HK-2 (cell line): ENCODE measurements around the gene PRRG1.
"Not testable (repeated sequence)": the region's sequence is repeated elsewhere in the genome, so short reads cannot be mapped to it uniquely, and the experiment has no call there.

ENCODE experiments used
- DNase-seq: peaks from one replicate; pipeline ENCODE4 v3.0.0-alpha.2; 2018; ENCODE audit not compliant: unreplicated experiment

PRRG1 gene

DNA sequence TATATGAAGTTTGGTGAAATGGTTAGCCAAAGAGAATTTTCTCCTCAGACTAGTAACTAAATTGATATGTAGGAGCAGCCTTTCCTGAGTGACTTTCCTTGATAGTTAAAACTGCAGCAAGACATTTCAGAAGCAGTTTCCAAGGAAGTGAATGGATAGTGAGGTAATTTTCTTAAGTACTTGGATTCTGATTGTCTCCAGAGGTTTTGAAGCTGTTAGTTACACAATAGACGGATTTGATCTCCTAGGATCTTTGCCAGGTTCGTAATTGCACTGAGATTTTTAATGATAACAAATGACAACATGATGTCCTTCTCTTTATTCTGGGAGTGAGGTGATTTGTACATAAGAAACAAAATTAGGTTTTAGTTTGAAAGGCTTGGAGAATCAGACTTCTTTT, 29.2 kb downstream of the PRRG1 start:
- DNase-seq: no peak

DNA sequence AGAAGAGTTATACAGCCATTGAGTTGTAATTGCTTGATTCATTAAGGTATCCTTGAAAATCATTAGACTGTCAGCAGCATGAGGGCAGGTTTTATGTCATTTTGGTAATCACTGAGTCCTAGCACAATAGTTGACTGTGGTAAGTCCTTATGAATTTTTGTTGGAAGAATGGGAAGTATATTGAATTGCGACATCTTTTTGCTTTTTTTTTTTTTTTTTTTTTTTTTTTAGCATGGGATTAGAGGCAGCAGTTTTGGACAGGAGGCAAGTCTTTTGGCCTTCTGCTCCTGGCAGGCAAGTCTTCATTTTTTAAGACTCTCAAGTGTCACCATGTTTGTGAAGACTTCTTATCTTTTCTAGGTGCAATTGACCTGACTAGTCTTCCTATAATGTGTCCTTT, 29.7 kb downstream of the PRRG1 start:
- no peak for DNase-seq

DNA sequence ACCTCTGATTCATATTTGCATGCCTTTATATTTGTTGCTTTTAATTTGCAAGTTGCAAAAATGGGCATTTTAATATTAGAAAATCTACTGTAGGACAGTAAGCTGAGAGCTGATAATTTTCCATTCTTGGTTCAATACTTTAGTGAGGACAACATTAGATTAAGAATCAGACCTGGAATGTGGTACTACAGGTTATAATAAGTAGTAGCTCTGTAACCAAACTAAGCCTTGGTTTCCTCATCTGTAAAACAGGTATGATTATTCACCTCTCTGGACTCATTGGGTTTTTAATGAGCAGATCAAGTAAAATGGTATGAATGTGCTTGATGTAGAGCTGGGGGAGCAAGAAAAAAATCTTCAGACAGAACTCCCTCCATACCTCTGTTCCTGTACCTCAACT, 31.1 kb downstream of the PRRG1 start:
- DNase-seq: no peak

DNA sequence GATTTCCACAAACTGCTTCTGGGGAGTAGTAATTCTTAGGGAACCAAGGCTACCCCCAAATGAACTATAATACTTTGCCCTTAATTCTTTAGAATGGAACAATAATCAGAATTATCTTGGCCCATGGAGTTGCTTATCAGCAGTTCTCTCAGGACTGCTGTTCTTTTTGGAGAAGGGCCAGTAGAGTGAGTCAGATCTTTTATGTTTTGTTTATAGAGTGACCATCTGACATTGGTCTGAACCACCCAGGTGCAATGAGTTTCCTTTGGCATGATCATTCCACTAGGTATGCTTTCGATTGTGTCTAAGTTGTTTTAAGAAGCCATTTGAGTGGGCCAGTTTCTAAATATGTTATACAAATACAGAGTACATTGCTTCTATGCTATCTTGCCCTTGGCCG, 31.8 kb downstream of the PRRG1 start:
- DNase-seq: no peak

DNA sequence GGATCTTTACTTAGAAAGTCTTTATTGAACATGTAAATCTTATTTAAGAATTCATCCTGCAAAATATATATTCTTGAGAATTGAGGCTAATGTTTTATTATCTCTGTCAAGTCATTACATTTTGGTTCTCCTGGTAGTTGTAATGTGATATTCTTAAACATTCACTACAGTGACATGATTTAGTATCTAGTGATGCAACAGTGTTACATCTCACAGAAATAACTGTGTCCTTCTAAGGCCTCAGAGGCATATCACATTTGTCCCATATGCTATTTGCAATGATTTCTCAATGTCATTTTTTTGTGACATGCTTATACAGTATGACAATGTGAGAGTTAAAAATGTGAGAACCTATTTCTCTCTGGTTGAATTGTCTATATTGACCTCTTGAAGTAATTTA, 34.1 kb downstream of the PRRG1 start:
- DNase-seq: no peak

DNA sequence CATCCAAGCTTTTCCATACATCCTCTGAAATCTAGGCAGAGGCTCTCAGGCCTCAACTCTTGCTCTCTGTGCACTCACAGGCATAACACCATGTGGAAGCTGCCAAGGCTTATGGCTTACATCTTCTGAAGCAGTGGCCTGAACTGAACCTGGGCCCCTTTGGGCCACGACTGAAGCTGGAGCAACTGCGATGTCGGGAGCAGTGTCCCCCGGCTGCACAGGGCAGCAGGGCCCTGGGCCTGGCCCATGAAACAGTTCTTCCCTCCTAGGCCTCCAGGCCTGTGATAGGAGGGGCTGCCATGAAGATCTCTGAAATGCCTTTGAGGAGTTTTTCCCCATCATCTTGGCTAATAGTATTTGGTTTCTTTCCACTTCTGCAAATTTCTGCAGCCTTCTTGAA, 39.2 kb downstream of the PRRG1 start:
- DNase-seq: no peak

DNA sequence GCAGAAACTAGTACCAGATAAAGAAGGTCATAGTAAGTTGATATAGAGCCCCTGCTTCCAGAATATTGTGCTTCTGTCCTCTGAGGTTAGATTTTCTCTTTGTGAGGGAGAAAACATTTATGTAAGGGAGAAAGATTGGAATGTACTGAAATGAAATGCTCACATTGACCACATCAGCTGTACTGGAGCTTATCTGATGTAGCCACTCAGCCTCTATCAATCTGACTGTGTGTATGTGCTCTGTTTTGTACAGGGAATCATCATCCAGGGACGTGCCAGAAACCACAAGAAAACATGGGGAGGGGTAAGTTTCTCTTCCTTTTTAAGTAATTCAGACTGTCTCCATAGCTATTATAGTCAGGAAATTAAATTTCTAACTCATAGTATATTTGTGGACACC, 56.8 kb downstream of the PRRG1 start:
- DNase-seq: no peak

DNA sequence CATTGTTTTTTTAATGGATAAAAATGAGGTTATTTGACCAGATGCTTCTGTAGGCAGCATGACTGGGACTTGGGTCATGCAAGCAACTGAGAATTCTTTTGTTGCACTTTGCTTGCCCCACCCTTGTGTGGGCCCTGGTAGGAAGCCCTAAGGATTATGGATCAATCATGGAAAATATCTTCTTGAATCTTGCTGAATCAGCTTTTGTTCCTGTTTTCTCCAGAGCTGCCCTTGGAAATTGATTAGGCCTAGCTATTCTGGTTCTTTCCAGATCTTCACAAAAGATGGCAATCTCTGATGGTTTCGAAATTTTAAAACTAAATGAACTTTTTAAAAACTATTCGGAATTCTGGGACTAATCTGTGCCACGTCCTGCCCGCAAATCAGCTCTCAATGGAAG, 58.6 kb downstream of the PRRG1 start:
- DNase-seq: no peak

DNA sequence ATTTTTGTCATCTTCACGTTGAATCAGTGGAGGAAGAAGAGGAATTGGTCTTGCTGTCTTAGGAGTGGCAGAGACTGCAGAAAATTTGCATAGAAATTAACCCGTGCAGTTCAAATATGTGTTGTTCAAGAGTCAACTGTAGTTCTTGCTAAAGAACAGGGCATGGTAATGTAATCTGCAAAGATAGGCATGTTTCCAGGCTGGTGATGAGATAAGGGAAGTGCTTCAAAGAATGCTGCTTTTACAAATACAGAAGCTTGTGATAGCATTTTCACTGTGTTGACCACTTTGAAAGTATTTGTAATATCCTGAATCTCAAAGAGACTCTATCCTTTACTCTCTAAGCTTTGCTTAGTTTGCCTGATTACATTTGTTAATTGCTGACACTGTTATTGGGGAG, 60.1 kb downstream of the PRRG1 start:
- DNase-seq: no peak

DNA sequence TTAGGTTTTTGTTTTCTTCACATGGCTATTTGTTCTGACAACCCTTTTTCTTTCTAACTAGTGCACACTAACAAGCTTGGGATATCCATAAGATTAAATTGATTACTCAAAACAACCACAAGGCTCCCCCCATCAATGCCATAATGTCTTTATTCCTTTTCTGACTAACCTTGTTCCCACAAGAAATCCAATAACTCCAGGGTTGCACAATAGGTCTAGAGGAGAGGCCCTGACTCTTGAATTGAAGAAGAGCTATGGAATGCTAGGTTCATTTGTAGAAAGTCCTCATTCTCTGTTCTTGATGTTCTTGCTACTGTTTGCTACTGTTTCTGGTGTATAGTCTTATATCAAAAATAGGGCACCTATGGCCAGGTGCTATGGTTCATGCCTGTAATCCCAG, 71.0 kb downstream of the PRRG1 start:
- DNase-seq: no peak

DNA sequence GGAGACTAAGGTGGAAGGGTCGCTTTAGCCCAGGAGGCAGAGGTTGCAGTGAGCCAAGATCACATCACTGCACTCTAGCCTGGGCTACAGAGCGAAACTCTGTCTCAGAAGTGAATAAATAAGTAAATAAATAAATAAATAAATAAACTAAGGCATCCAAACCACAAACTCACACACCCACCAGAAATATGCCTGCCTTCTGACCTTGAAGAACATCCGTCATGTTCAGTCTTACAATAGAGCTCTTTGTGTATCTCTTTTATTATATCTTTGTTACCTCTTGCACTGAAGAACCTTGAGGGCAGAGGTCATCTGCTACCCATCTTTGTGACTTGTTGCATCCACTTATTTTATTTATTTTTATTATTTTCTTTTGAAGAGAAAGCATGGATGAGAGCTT, 71.6 kb downstream of the PRRG1 start:
- DNase-seq: no peak

DNA sequence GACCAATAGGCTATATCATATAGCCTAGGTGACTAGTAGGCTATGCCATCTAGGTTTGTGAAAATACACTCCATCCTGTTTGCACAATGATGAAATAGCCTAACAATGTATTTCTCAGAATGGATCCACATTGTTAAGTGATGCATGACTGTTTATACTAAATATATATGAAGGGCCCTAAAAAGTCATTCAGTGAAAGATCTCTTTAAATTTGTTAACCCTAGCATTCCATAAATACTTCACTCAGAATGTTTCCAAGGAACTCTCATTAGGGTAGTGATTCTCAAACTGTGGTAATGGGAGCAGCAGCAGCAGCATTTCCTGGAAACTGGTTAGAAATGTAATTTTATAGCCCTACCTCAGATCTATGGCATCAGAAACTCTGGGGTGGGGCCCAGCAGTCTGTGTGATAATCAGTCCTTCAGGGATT, 74.9 kb downstream of the PRRG1 start:
- DNase-seq: no peak

DNA sequence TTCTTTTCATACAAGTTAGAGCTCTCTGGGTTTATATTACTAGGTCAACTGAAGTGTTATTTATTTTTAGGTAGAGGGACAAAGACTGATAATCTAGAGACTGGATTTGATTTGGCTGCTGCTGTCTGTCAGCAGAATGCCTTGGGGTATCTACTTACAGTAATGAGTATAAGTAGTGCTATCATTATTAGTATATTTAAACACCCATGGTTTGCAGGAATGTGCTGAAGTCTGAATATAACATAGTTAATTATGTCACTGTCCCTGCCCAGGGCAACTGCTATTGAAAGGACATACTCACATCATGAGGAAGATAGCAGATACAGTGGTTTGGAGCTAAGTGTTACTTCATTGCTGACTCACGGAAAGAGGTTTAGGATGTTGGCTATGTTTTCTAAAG, 76.2 kb downstream of the PRRG1 start:
- DNase-seq: no peak

DNA sequence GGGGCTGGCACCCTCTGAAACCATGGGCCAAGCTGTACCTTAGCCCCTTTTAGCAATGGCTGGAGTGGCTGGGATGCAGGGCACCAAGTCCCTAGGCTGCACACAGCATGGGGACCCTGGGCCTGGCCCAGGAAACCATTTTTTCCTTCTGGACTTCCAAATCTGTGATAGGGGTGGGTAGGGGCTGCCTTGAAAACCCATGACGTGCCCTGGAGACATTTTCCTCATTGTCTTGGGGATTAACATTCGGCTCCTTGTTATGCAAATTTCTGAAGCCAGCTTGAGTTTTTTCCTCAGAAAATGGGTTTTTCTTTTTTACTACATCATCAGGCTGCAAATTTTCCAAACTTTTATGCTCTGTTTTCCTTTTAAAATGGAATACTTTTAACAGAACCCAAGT, 79.8 kb downstream of the PRRG1 start:
- DNase-seq: not testable (repeated sequence)

DNA sequence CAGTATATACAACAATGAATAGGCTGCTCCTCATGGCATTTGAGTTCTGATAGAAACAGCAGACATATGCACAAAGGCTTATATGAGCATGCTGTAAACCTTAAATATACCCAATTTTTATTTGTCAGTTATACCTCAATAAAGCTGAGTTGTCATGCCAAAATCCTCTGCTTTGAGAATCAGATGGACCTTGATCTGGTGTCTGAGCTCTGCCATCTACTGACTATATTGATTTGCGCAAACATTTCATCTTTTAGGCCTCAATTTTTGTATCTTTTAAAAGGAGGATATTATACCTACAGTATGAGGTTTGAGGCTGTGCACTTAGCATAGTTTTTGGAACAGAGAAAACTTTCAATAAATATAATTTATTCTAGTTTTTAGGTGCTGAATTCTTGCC, 85.2 kb downstream of the PRRG1 start:
- no peak for DNase-seq

DNA sequence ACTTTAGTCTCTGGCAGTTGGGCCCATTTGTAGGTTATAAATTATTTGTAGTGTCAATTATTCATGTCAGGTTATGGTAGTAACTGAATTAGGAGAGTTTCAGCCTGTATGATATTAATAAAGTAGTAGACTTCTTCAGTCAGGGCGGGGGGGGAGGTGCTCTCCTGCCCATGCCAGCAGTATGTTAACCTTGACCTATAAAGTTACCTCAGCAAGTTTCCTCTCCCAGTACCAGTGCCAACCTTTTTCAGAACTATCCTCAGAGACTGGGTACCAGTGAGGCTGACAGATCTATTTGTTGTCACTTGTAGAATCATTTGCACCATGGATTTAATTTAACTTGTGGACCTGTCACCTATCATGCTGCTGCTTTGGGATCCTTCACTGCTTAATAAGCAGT, 88.0 kb downstream of the PRRG1 start:
- no peak for DNase-seq

DNA sequence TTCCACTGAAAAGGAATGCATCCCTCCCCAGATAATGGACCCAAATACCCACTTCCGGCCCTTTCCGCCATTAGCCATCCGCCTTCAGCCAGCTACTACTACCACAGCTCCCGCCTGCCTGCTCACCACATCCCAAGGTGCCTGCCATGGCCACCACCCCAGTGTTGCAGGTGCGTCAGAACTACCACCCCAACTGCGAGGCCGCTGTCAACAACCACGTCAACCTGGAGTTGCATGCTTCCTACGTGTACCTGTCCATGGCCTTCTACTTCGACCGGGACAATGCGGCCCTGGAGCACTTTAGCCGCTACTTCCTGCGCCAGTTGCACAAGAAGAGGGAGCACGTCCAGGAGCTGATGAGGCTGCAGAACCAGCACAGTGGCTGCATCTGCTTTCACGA, 92.2 kb downstream of the PRRG1 start:
- DNase-seq: no peak

DNA sequence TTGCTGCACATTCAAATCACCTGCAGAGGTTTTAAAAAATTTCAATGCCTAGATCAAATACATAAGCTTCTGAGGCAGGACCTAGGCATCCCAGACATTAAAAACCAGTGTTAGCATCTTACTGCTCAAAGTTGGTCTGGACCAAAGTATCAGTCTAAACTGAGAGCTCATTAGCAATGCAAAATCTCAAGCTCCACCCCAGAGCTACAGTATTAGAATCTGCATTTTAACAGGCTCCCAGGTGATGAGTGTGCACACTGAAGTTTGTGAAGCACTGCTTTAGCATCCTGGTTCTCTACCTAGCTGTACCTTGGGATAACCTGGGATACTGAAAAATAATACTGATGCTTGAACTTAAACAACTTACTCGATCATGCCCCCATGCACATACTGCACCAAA, 96.0 kb downstream of the PRRG1 start:
- no peak for DNase-seq

DNA sequence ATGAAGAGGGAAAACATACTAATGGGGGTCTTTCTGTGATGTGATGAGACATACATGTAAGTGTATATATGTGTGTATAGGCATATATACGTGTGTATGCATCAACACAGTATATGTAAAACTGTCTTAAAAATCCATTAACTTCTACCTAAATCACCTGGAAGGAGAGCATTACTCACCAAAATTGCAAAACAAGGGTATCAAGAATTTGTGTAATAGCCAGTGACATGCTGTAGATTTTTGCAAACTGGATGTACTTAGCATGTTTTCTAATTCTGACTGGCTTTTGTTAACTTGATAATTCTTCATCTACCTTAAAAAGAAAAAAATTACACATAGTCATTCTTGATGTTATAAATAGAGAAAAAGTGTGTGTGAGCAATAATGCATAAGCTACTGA, 104.7 kb downstream of the PRRG1 start:
- DNase-seq: no peak

DNA sequence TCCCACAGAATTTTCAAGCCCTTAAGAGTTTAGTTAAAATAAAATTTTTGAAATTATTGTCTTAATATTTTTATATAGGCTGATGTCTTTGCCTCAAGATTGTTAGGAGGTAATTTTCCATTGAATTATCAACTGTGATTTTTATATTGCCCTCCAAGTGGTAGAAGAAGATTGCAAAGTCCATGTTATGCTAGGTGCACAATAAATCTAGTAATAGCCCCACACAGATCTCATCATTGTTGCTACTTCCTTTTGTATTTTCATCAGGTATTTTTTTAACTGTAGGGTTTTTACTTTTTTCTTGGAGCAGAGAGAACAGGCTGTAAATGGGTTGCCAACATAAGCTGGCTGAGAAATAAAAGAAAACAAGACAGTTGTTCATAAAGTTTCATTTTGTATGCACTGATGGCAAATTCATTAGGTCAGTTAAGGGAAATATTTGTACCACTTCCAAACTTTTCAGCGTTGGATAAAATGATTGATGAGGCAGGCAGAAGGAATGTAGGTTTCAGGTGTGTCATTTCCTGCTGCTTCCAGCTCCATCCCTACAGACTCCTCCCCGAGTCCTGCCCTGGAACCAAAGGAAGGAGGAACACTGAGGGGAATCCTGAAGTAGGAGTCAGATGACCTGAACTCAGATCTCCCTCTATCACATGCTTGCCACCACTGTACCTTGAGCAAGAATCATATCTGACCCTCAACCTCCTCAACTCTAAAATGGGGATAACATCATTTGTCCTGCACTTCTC, 105.5 kb downstream of the PRRG1 start:
- DNase-seq: peak; percentile 40

DNA sequence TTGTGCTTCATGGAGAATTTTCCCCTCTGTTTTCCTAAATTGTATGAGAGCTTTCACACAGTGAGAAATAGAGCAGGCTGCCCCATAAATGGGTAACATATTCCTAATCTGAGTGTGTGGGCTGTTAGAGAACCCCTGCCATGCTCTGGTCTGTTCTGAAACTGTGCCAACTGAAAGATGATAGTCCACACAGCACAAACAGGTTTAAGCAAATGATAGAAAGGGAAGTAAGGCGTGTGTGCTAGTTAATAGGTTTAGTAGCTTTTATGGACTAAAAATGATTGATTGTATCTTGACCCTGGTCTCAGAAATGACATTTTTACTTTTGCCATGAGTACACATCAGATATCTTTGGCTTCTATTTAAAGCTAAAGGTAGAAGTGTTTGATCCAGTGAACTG, 106.2 kb downstream of the PRRG1 start:
- no peak for DNase-seq

DNA sequence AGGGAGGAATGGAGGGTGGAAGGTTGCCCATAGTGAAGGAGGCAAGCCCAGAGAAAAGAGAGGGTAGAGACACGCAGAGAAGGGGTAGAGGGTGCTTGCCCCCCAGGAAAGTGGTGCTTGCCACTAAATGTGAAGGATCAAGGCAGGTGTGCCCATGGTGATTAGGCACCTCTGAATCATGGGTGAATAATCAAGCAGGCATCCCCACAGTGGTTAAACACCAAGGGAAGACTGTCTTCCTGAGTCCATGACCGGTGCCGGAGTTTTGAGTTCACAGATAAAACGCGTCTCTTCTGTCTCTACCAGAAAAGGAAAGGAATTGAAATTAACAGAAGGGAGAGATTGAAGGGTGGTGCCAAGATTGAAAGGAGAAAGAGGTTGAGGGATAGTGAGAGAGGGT, 111.1 kb downstream of the PRRG1 start:
- peak; percentile 25 for DNase-seq

DNA sequence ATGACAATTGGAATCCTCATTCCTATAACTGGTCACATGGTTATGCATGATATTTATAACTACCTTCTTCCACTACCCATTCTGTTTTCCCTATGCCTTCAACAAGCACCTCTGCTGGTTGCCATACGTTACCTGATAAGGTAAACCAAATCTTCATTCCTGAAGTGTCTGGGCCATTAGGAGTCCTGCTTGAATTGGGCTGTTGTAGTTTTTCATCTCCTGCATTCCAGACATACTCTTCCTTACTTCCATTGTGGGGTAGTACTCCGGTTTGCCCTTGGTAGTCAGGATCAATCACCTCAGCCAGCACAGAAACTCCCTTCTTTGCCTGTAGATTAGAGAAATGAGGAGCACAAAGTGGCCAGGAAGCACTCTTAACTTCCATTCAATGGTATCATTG, 113.2 kb downstream of the PRRG1 start:
- DNase-seq: no peak

DNA sequence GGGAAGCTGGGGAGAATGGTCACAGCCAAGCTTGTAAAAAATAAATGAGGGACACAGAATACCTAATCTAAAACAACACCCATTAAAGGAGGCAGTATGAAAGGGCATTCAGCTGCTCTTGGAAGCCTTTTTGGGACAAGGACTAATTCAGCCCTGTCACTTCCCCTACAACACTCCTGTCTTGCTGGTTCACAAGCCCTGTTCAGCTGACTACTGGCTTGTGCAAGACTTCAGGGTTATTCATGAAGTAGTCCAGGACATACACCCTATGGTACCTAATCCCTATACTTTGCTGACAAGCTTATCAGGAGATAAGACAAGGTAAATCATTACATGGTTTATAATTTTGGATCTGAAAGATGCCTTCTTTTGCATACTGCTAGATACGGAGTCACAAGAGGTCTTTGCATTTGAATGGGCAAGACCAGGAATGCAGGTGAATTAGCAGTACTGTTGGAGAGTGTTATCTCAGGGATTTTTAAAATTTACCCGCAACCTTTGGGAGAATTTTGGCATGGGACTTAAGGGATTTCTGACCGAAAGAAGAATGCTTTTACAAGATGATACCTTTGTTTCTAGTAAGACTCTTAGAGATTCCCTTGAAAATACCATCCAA, 119.1 kb downstream of the PRRG1 start:
- no peak for DNase-seq
